Measurements from ENCODE around the gene SRGAP1.

The SRGAP1 gene

GRCh38 chr12:63863658-63864453 lies 19.4 kb downstream of the SRGAP1 start:
- no peak for DNase-seq (ENCODE audit: low read depth)
- TF ChIP-seq CTCF (IDR thresholded peaks at IDR 0.05; ENCODE audit: control insufficient read depth, insufficient read depth, low read depth, low read length, missing control alignments): no peak
- no peak overlapping the region for H3K4me3 ChIP-seq (ENCODE audit: control insufficient read depth, low read depth, low read length)

- H3K4me3 ChIP-seq (ENCODE audit: control insufficient read depth, low read depth, low read length): no peak overlapping the region
- DNase-seq (ENCODE audit: low read depth): no peak
- TF ChIP-seq CTCF (IDR thresholded peaks at IDR 0.05; ENCODE audit: control insufficient read depth, insufficient read depth, low read depth, low read length, missing control alignments): no peak
Measured at GRCh38 chr12:63864454-63864706, 19.9 kb downstream of the SRGAP1 start.

GRCh38 chr12:63865448-63865847 lies 20.9 kb downstream of the SRGAP1 start:
- no peak for DNase-seq (ENCODE audit: low read depth)
- no peak for TF ChIP-seq CTCF (IDR thresholded peaks at IDR 0.05; ENCODE audit: control insufficient read depth, insufficient read depth, low read depth, low read length, missing control alignments)
- H3K4me3 ChIP-seq (ENCODE audit: control insufficient read depth, low read depth, low read length): no peak overlapping the region

- H3K4me3 ChIP-seq (ENCODE audit: control insufficient read depth, low read depth, low read length): no peak overlapping the region
- TF ChIP-seq CTCF (IDR thresholded peaks at IDR 0.05; ENCODE audit: control insufficient read depth, insufficient read depth, low read depth, low read length, missing control alignments): no peak
- no peak for DNase-seq (ENCODE audit: low read depth)
Measured at GRCh38 chr12:63867053-63867452, 22.6 kb downstream of the SRGAP1 start.

GRCh38 chr12:63869656-63870055 lies 25.2 kb downstream of the SRGAP1 start:
- no peak overlapping the region for H3K4me3 ChIP-seq (ENCODE audit: control insufficient read depth, low read depth, low read length)
- no peak for DNase-seq (ENCODE audit: low read depth)
- no peak for TF ChIP-seq CTCF (IDR thresholded peaks at IDR 0.05; ENCODE audit: control insufficient read depth, insufficient read depth, low read depth, low read length, missing control alignments)

GRCh38 chr12:63870838-63871237 lies 26.3 kb downstream of the SRGAP1 start:
- TF ChIP-seq CTCF (IDR thresholded peaks at IDR 0.05; ENCODE audit: control insufficient read depth, insufficient read depth, low read depth, low read length, missing control alignments): no peak
- no peak overlapping the region for H3K4me3 ChIP-seq (ENCODE audit: control insufficient read depth, low read depth, low read length)
- DNase-seq (ENCODE audit: low read depth): no peak
